Activated CD8-positive, alpha-beta T cell treated with anti-CD3 and anti-CD28 coated beads, Interleukin-2, amount 10 ng/mL, durations not matched to agents 7 days and 5 days (primary cell): ENCODE results near the gene NENF. TPM values are rescaled to one million over a fixed set of nuclear protein-coding genes. Genes with fewer than 3 reads are reported as not detected.
"Not testable (repeated sequence)": the region's sequence is repeated elsewhere in the genome, so short reads cannot be mapped to it uniquely, and the experiment has no call there.

ENCODE experiments used
- ATAC-seq: fragments of 150-1000 bp; cut with Tn5 transposase; one replicate; pipeline ENCODE4 v1.10.0; 2021; ENCODE audit warnings: moderate library complexity
- CTCF ChIA-PET: fragments of 350-600 bp; sonication (Branson Sonifier 250); formaldehyde crosslinking; loops from one replicate; lab custom pipeline; 2021; ENCODE audit warnings: antibody characterized with exemption; lab: Charles Lee
- POLR2A ChIA-PET: fragments of 350-600 bp; sonication (Branson Sonifier 250); formaldehyde crosslinking; loops from one replicate; lab custom pipeline; 2021; ENCODE audit warnings: antibody characterized with exemption; lab: Charles Lee
- DNase-seq: peaks from one replicate; pipeline ENCODE4 v3.0.0-alpha.2; 2020
- H3K27ac Mint-ChIP-seq: one replicate; pipeline ENCODE4 v1.8.0; 2021; ENCODE audit warnings: mild to moderate bottlenecking, mixed read lengths
- H3K27me3 Mint-ChIP-seq: one replicate; pipeline ENCODE4 v1.8.0; 2021; ENCODE audit warnings: low read depth, mixed read lengths
- H3K36me3 Mint-ChIP-seq: one replicate; pipeline ENCODE4 v1.8.0; 2021; ENCODE audit warnings: low read depth, mixed read lengths
- H3K4me1 Mint-ChIP-seq: one replicate; pipeline ENCODE4 v1.8.0; 2021; ENCODE audit warnings: low read depth, mixed read lengths
- H3K4me3 Mint-ChIP-seq: one replicate; pipeline ENCODE4 v1.8.0; 2021; ENCODE audit warnings: mild to moderate bottlenecking, mixed read lengths
- H3K9me3 Mint-ChIP-seq: one replicate; pipeline ENCODE4 v1.8.0; 2022; ENCODE audit warnings: mixed read lengths; ENCODE audit not compliant: insufficient read depth
- total RNA-seq, 2 experiments: library from RNA; stranded (reverse); gene quantifications; one replicate each; pipeline ENCODE4 v1.2.3, GENCODE V29; 2021

The NENF gene
- 10 to 100 TPM; 29.2 to 29.3 TPM for total RNA-seq

GRCh38 chr1:212432661-212433576 is at the start of gene NENF:
TSS of gene NENF (plus strand) at chr1:212432920. CDS start at chr1:212432944, 24 bp downstream.
- peak; percentile 100 for ATAC-seq
- Mint-ChIP-seq H3K4me3 (peak within 1 kb of the TSS; percentile 75), H3K27me3 (peaks cover 7% of the 10 kb centered on the region), H3K4me1 (peaks cover 28% of the 10 kb centered on the region), H3K36me3 (peaks cover 2% of the 10 kb centered on the region), H3K9me3 (no peaks in the 10 kb centered on the region), H3K27ac (peak within 1 kb of the TSS; percentile 30)
- DNase-seq, result peak; percentile 79
- CTCF ChIA-PET, result interaction anchor here (0.9 to 2.9 kb wide), 3 partner anchors 9 to 45 kb away, joined by 3 to 14 read pairs (median 4); no protein-coding TSS in a partner anchor
- POLR2A ChIA-PET, result interaction anchor here (0.6 to 1.8 kb wide), 5 partner anchors 14 to 397 kb away, joined by 3 to 8 read pairs (median 3); partner anchors contain the start of gene PACC1

DNA sequence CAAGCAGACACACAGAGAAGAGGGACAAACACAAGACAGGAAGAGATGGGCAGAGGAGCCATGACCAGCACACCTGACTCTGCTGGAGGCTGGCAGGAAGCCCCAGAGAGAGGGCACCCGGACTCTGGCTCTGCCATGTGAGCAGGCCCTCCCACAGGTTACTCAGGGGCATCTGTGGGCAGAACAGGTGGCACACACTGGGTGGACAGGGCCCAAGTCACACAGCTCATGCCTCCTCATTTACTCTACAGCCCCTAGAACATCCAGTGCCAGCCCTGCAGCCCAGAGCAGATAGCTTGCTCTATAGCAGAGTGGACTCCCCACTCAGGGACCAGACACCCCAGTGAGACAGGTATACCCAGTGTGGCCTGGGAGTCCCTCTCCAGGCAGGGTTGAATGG is 46.7 kb upstream of the NENF start:
- Mint-ChIP-seq H3K4me3 (no peak overlapping the region), H3K36me3 (peaks cover 55% of the 10 kb centered on the region), H3K4me1 (peaks cover 7% of the 10 kb centered on the region), H3K27ac (peak overlapping the region; percentile 9), H3K27me3 (no peaks in the 10 kb centered on the region), H3K9me3 (peaks cover 6% of the 10 kb centered on the region)
- ChIA-PET POLR2A (no interaction called here), CTCF (interaction anchor here (1.8 kb wide), 1 partner anchor 18 kb away, joined by 5 read pairs; no protein-coding TSS in a partner anchor)
- DNase-seq (no peak), ATAC-seq (no peak)

DNA sequence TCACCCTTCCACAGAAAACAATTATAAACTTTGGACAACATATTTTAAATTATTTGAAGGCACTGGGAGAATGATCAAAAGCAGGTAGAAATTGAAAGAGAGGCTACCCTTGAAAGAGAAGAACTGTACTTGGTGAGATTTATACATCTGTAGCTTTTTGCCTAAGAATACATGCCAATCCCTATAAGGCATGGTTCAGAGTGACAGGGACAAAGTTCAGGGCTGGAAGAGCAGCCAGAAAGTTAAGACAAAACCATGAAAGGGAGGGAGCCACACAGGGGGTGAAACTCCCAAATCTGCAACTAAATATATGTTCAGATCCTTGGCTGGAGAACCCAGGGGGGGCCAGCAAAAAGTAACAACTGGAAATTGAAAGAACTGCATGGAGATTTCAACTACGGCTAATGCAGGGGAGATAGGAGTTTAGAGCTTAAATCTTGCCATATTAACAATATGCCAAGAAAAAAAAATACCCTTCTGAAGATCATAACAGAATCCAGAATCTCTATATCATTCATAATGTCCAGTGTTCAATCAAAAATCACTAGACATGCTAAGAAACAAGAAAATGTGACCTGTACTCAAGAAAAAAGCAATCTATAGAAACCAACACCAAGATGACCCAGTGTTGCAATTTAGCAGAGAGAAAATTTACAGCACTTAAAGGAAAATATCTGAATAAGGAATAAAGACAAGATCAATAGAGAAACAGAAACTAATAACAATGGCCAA is 43.6 kb upstream of the NENF start:
- CTCF ChIA-PET, result interaction anchor here (1.1 to 1.3 kb wide), 3 partner anchors 22 to 354 kb away, joined by 3 to 4 read pairs (median 3); partner anchors contain the start of genes DTL and INTS7
- Mint-ChIP-seq H3K27ac (no peak overlapping the region), H3K27me3 (no peaks in the 10 kb centered on the region), H3K36me3 (peaks cover 66% of the 10 kb centered on the region), H3K4me1 (peaks cover 11% of the 10 kb centered on the region), H3K4me3 (no peak overlapping the region), H3K9me3 (peaks cover 6% of the 10 kb centered on the region)
- ATAC-seq (no peak), DNase-seq (no peak)
- POLR2A ChIA-PET, result no interaction called here

- H3K27me3 Mint-ChIP-seq, ATAC-seq, H3K27ac Mint-ChIP-seq, H3K4me3 Mint-ChIP-seq, CTCF ChIA-PET, H3K4me1 Mint-ChIP-seq, POLR2A ChIA-PET, DNase-seq: not testable (repeated sequence)
- peaks cover 18% of the 10 kb centered on the region for H3K9me3 Mint-ChIP-seq
- H3K36me3 Mint-ChIP-seq, result peaks cover 65% of the 10 kb centered on the region
Measured at GRCh38 chr1:212395678-212396437, 36.9 kb upstream of the NENF start.

GRCh38 chr1:212396638-212397037 is 36.1 kb upstream of the NENF start:
- H3K27me3 Mint-ChIP-seq, result no peaks in the 10 kb centered on the region
- H3K4me3 Mint-ChIP-seq, result no peak overlapping the region
- no peak for ATAC-seq
- H3K36me3 Mint-ChIP-seq, result peaks cover 60% of the 10 kb centered on the region
- H3K9me3 Mint-ChIP-seq, result peaks cover 18% of the 10 kb centered on the region
- ChIA-PET POLR2A (no interaction called here), CTCF (interaction anchor here (0.9 kb wide), 1 partner anchor 59 kb away, joined by 4 read pairs; no protein-coding TSS in a partner anchor)
- no peak overlapping the region for H3K27ac Mint-ChIP-seq
- no peak for DNase-seq
- H3K4me1 Mint-ChIP-seq, result peaks cover under 1% of the 10 kb centered on the region

DNA sequence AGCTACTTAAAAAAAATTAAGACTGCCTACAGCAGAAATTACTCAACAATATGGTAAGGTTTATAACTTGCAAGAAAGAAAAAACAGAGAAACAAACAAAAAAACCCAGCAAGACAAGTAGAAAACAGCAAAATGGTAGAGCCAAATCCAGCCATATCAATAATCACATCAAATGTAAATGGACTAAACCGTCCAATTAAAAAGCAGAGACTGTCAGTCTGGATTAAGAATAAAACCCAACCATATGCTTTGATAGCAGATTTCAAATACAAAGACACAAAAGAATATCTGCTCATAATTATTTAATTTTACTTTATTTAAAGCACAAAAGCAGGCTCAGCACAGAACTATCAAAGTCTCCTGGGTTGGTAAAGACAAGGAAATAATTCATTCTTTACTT is 35.5 kb upstream of the NENF start:
- H3K9me3 Mint-ChIP-seq, result peaks cover 18% of the 10 kb centered on the region
- peaks cover 60% of the 10 kb centered on the region for H3K36me3 Mint-ChIP-seq
- H3K27ac Mint-ChIP-seq, result no peak overlapping the region
- H3K4me1 Mint-ChIP-seq, result no peaks in the 10 kb centered on the region
- DNase-seq (no peak), ATAC-seq (no peak)
- no peak overlapping the region for H3K4me3 Mint-ChIP-seq
- H3K27me3 Mint-ChIP-seq, result no peaks in the 10 kb centered on the region
- ChIA-PET POLR2A (no interaction called here), CTCF (interaction anchor here (0.9 kb wide), 1 partner anchor 59 kb away, joined by 4 read pairs; no protein-coding TSS in a partner anchor)

DNA sequence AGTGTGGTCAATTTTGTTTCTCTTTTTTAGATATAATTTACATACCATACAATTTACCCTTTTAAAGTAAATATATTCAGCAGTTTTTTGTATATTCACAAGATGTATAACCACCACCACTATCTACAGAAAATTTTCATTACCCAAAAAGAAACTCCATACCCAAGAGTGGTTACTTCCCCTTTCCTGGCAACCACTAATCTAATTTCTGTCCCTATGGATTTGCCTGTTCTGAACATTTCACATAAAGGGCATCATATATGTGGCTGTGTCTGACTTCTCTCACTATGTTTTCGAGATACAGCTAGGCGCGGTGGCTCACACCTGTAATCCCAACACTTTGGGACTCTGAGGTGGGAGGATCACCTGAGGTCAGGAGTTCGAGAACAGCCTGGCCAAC is 31.7 kb upstream of the NENF start:
- peaks cover 62% of the 10 kb centered on the region for H3K36me3 Mint-ChIP-seq
- no peak for ATAC-seq
- no peak for DNase-seq
- no peaks in the 10 kb centered on the region for H3K4me1 Mint-ChIP-seq
- no peak overlapping the region for H3K4me3 Mint-ChIP-seq
- no peaks in the 10 kb centered on the region for H3K27me3 Mint-ChIP-seq
- H3K27ac Mint-ChIP-seq, result no peak overlapping the region
- POLR2A ChIA-PET, result no interaction called here
- peaks cover 17% of the 10 kb centered on the region for H3K9me3 Mint-ChIP-seq
- CTCF ChIA-PET, result no interaction called here

GRCh38 chr1:212401838-212402582 is 30.7 kb upstream of the NENF start:
- ChIA-PET POLR2A (no interaction called here), CTCF (no interaction called here)
- Mint-ChIP-seq H3K36me3 (peaks cover 60% of the 10 kb centered on the region), H3K27me3 (no peaks in the 10 kb centered on the region), H3K4me3 (no peak overlapping the region), H3K4me1 (no peaks in the 10 kb centered on the region), H3K9me3 (peaks cover 7% of the 10 kb centered on the region), H3K27ac (no peak overlapping the region)
- DNase-seq, result no peak
- no peak for ATAC-seq

- ChIA-PET CTCF (no interaction called here), POLR2A (no interaction called here)
- no peak for ATAC-seq
- DNase-seq, result no peak
- no peaks in the 10 kb centered on the region for H3K4me1 Mint-ChIP-seq
- H3K27ac Mint-ChIP-seq, result no peak overlapping the region
- H3K4me3 Mint-ChIP-seq, result no peak overlapping the region
- H3K27me3 Mint-ChIP-seq, result no peaks in the 10 kb centered on the region
- peaks cover 59% of the 10 kb centered on the region for H3K36me3 Mint-ChIP-seq
- no peaks in the 10 kb centered on the region for H3K9me3 Mint-ChIP-seq
Measured at GRCh38 chr1:212402666-212403321, 29.9 kb upstream of the NENF start.

GRCh38 chr1:212410231-212410820 is 22.4 kb upstream of the NENF start:
- no peak overlapping the region for H3K27ac Mint-ChIP-seq
- H3K4me3 Mint-ChIP-seq, result no peak overlapping the region
- ChIA-PET POLR2A (no interaction called here), CTCF (interaction anchor here (2.7 kb wide), 1 partner anchor 45 kb away, joined by 13 read pairs; no protein-coding TSS in a partner anchor)
- no peaks in the 10 kb centered on the region for H3K9me3 Mint-ChIP-seq
- peaks cover 28% of the 10 kb centered on the region for H3K4me1 Mint-ChIP-seq
- ATAC-seq (no peak), DNase-seq (no peak)
- no peaks in the 10 kb centered on the region for H3K27me3 Mint-ChIP-seq
- peaks cover 58% of the 10 kb centered on the region for H3K36me3 Mint-ChIP-seq
